K562 (cell line): ENCODE results near the gene ZNF37A. TPM values are rescaled to one million over a fixed set of nuclear protein-coding genes. Genes with fewer than 3 reads are reported as not detected.

Experiments
- ATAC-seq: fragments of 200-7000 bp; cut with Tn5 transposase; 3 replicates; pipeline ENCODE4 v1.9.1; 2020; ENCODE audit warnings: moderate library complexity
- BruUV-seq: library from RNA; stranded (reverse); fragments of 400-500 nt; replicated peaks from 2 replicates; lab custom pipeline; 2021; lab: Mats Ljungman, UMichigan
- CTCF ChIA-PET: fragments of 300-600 bp; formaldehyde crosslinking; extraction: SDS; loops from one replicate; lab custom pipeline; 2021; ENCODE audit warnings: low intra/inter-chr PET ratio; lab: Yijun Ruan, JAX
- POLR2A ChIA-PET: fragments of 300-600, 350-650 bp; sonication (Branson Sonifier 250); formaldehyde crosslinking; extraction: SDS; loops from one replicate; lab custom pipeline; 2021; ENCODE audit warnings: antibody characterized with exemption, inconsistent platforms; lab: Yijun Ruan, JAX
- DNase-seq, 4 experiments: peaks; one replicate each; pipeline versions ENCODE4 v3.0.0 to v3.0.0-alpha.2; 2011 to 2018; ENCODE audit warnings: low spot score in 3 of 4, mixed read lengths in 3 of 4; ENCODE audit errors: extremely low read depth in 1 of 4
- FAIRE-seq: peaks from 2 replicates; lab custom pipeline; 2011; peaks lifted over from hg19 to GRCh38; lab: Jason Lieb, UNC
- H2AFZ ChIP-seq: 2 replicates; pipeline ENCODE4 v1.6.0; 2011; ENCODE audit warnings: low read depth, low read length, control low read depth, inconsistent platforms
- H3K27ac ChIP-seq: fragments of 200-600 bp; 3 replicates; pipeline ENCODE4 v1.8.0; 2011; ENCODE audit warnings: low read depth, mild to moderate bottlenecking, control low read depth, inconsistent platforms, low read length, moderate library complexity, mixed read lengths; ENCODE audit errors: extremely low read depth
- H3K27me3 ChIP-seq, 2 experiments: fragments of 300-600 bp in 1 of 2; 2 replicates in 1 of 2; 3 replicates in 1 of 2; pipeline versions ENCODE4 v1.6.0 to v1.8.0; 2011; ENCODE audit warnings: inconsistent platforms in 2 of 2, low read length in 2 of 2, mild to moderate bottlenecking in 1 of 2, mixed read lengths in 1 of 2, moderate library complexity in 1 of 2; ENCODE audit not compliant: control insufficient read depth in 2 of 2, insufficient read depth in 2 of 2
- H3K36me3 ChIP-seq: fragments of 300-600 bp; 3 replicates; pipeline ENCODE4 v1.8.0; 2011; ENCODE audit warnings: mild to moderate bottlenecking, low read length, inconsistent platforms; ENCODE audit not compliant: control insufficient read depth, insufficient read depth
- H3K4me1 ChIP-seq, 2 experiments: fragments of 200-600 bp in 1 of 2; replicated peaks in 1 of 2; 2 replicates in 1 of 2; 3 replicates in 1 of 2; pipeline versions ENCODE4 v1.5.1 to v1.8.0; 2011; ENCODE audit warnings: inconsistent platforms in 2 of 2, low read length in 2 of 2, mild to moderate bottlenecking in 1 of 2, mixed read lengths in 1 of 2, moderate library complexity in 1 of 2; ENCODE audit not compliant: control insufficient read depth in 2 of 2, insufficient read depth in 2 of 2
- H3K4me2 ChIP-seq: 2 replicates; pipeline ENCODE4 v1.6.1; 2011; ENCODE audit warnings: low read length, control low read depth, inconsistent platforms, mixed read lengths; ENCODE audit not compliant: insufficient read depth
- H3K4me3 ChIP-seq: fragments of 200-600 bp; sonication (generic), shearing (Covaris generic); 2 replicates; pipeline ENCODE4 v1.5.1; 2016; ENCODE audit warnings: control low read depth, inconsistent platforms
- H3K79me2 ChIP-seq: fragments of 200-600 bp; 3 replicates; pipeline ENCODE4 v1.8.0; 2011; ENCODE audit warnings: low read length, inconsistent platforms; ENCODE audit not compliant: control insufficient read depth, insufficient read depth
- H3K9ac ChIP-seq, 2 experiments: 2 replicates each; pipeline versions ENCODE4 v1.6.0 to v1.6.1; 2011; ENCODE audit warnings: low read depth in 2 of 2, low read length in 2 of 2, control low read depth in 1 of 2, inconsistent platforms in 1 of 2, mild to moderate bottlenecking in 1 of 2, mixed read lengths in 1 of 2; ENCODE audit not compliant: insufficient read depth in 1 of 2
- H3K9me1 ChIP-seq: one replicate; pipeline ENCODE4 v1.6.0; 2011; ENCODE audit warnings: inconsistent platforms, mild to moderate bottlenecking, low read length, moderate library complexity; ENCODE audit not compliant: control insufficient read depth, insufficient read depth
- H3K9me3 ChIP-seq: replicated peaks from 2 replicates; pipeline ENCODE4 v1.5.1; 2011; ENCODE audit warnings: low read depth, low read length, inconsistent platforms; ENCODE audit not compliant: control insufficient read depth, insufficient read depth
- H4K20me1 ChIP-seq: replicated peaks from 2 replicates; pipeline ENCODE4 v1.6.1; 2011; ENCODE audit warnings: low read length, inconsistent platforms, mixed read lengths; ENCODE audit not compliant: control insufficient read depth, insufficient read depth
- ATF1 ChIP-seq, 2 experiments: fragments of 450-650 bp in 1 of 2; IDR thresholded peaks; 2 replicates each; pipeline ENCODE4 v1.6.1; 2016; ENCODE audit warnings: missing compliant biosample characterization in 1 of 2, missing genetic modification characterization in 1 of 2
- BRCA1 ChIP-seq, 2 experiments: fragments of 450-650 bp in 1 of 2; sonication (generic) in 1 of 2; formaldehyde crosslinking in 1 of 2; IDR thresholded peaks; 2 replicates each; pipeline versions ENCODE4 v1.5.0 to v1.6.1; 2017 to 2020; ENCODE audit warnings: mild to moderate bottlenecking in 1 of 2, missing genetic modification reagents in 1 of 2
- HINFP ChIP-seq: fragments of 450-650 bp; conservative IDR thresholded peaks from 2 replicates; pipeline ENCODE4 v1.6.1; 2016; ENCODE audit warnings: missing genetic modification characterization, low read depth, mild to moderate bottlenecking, control low read depth, missing compliant biosample characterization
- HNRNPK ChIP-seq: fragments of 200-400 bp; formaldehyde crosslinking; IDR thresholded peaks from one replicate; pipeline ENCODE4 v1.6.1; 2018; ENCODE audit warnings: mild to moderate bottlenecking, low read depth, low read length; ENCODE audit not compliant: poor library complexity, severe bottlenecking
- NFXL1 ChIP-seq: fragments of 450-650 bp; formaldehyde crosslinking; IDR thresholded peaks from 2 replicates; pipeline ENCODE4 v1.4.0; 2021; ENCODE audit warnings: mild to moderate bottlenecking
- PKNOX1 ChIP-seq: fragments of 450-650 bp; IDR thresholded peaks from 2 replicates; pipeline ENCODE4 v1.6.1; 2016
- RHOXF2B ChIP-seq: fragments of 250-450 bp; sonication (Bioruptor Pico); conservative IDR thresholded peaks from 2 replicates; pipeline ENCODE4 v1.5.1; 2021
- YY1 ChIP-seq, 3 experiments: IDR thresholded peaks; 2 replicates each; pipeline ENCODE4 v1.6.1; 2011; ENCODE audit warnings: low read length in 2 of 3, mild to moderate bottlenecking in 2 of 3, moderate library complexity in 2 of 3, borderline replicate concordance in 1 of 3, control low read depth in 1 of 3, low read depth in 1 of 3; ENCODE audit not compliant: insufficient read depth in 3 of 3, insufficient replicate concordance in 2 of 3, control insufficient read depth in 1 of 3, insufficient read length in 1 of 3; ENCODE audit errors: extremely low read depth in 1 of 3
- WGBS: fragments of 100-300 bp; shearing (Covaris generic); methylation state at CpG from one replicate; pipeline ENCODE4 v1.1.6; 2016; ENCODE audit warnings: low coverage, mixed read lengths; ENCODE audit not compliant: insufficient coverage; ENCODE audit errors: missing lambda C conversion rate; 5-methylcytosine and 5-hydroxymethylcytosine counted together
- in situ Hi-C: fragments of 300-500 bp; cut with MboI; formaldehyde crosslinking; loops from 4 replicates; pipeline ENCODE4 v1.15.0; 2018; ENCODE audit warnings: inconsistent platforms, mixed read lengths
- intact Hi-C: fragments of 100-400 bp; cut with micrococcal nuclease; formaldehyde crosslinking; loops from 2 replicates; pipeline ENCODE4 v1.14.2; 2022
- polyA plus RNA-seq, 8 experiments: library from polyadenylated mRNA; depleted of rRNA in 4 of 8; stranded (reverse) in 5 of 8; unstranded in 3 of 8; fragments of >200 nt; fragmentation: Nextera tagmentation in 2 of 8; fragmentation: Illumina TruSeq in 1 of 8; extraction: Ambion mirVana in 2 of 8; extraction: Trizol in 1 of 8; gene quantifications; 2 replicates each; pipeline versions ENCODE4 v1.2.1 to v1.2.3, GENCODE V29; 2011 to 2014; ENCODE audit warnings: inconsistent platforms in 1 of 8, missing spikeins in 1 of 8
- total RNA-seq, 7 experiments: library from RNA; depleted of rRNA in 6 of 7; stranded (reverse); fragments of >200 nt in 6 of 7; fragmentation: Illumina TruSeq in 2 of 7; extraction: Trizol in 2 of 7; gene quantifications; 2 replicates each; pipeline versions ENCODE4 v1.2.1 to v1.2.3, GENCODE V29; 2011 to 2021; ENCODE audit warnings: low replicate concordance in 1 of 7

Gene ZNF37A
- total and polyA plus RNA-seq, 9 of the 15 experiments (the other 6 are each of a cell fraction or from before 2014, with no cell fraction given), result 4.1 to 21.6 (median 16.4) TPM

- TF ChIP-seq ATF1 (CRISPR knock-in tag; IDR thresholded peaks at IDR 0.05) (no peak), ATF1 (tag; IDR thresholded peaks at IDR 0.05) (no peak), NFXL1 (no peak), BRCA1 (IDR thresholded peaks at IDR 0.05) (no peak), BRCA1 (CRISPR knock-in tag; IDR thresholded peaks at IDR 0.05) (no peak)
Measured at GRCh38 chr10:38159004-38159403, 64.9 kb downstream of the ZNF37A start (continued).

- H3K79me2 ChIP-seq, result no peaks in the 10 kb centered on the region
- TF ChIP-seq HINFP (no peak), HNRNPK (no peak), PKNOX1 (no peak), YY1 (IDR thresholded peaks at IDR 0.05; ENCODE audit: borderline replicate concordance in 1 of 3, control insufficient read depth in 1 of 3, extremely low read depth in 1 of 3, insufficient read depth in 3 of 3, insufficient read length in 1 of 3, insufficient replicate concordance in 2 of 3, low read depth in 1 of 3, low read length in 2 of 3) (no peak), RHOXF2B (no peak)
- H3K9ac ChIP-seq, result no peak overlapping the region
- FAIRE-seq, result no peak
- H3K27ac ChIP-seq, result no peak overlapping the region
- H3K9me1 ChIP-seq, result no peaks in the 10 kb centered on the region
- H3K36me3 ChIP-seq, result no peaks in the 10 kb centered on the region
- H2AFZ ChIP-seq, result no peak overlapping the region
- intact Hi-C loops, result no loop called here
- BruUV-seq, result no TSS peak
- POLR2A ChIA-PET, result no interaction called here
- H4K20me1 ChIP-seq, result no peaks in the 10 kb centered on the region
- CTCF ChIA-PET, result no interaction called here
- no peak overlapping the region for H3K4me3 ChIP-seq
- ATAC-seq, result no peak
- no peak for DNase-seq
- no peaks in the 10 kb centered on the region for H3K27me3 ChIP-seq
- no peaks in the 10 kb centered on the region for H3K9me3 ChIP-seq
- WGBS, result 0% methylated on average over 1 of the region's 1 CpG
- H3K4me2 ChIP-seq, result no peak overlapping the region
- no peaks in the 10 kb centered on the region for H3K4me1 ChIP-seq
- in situ Hi-C loops, result no loop called here
Measured at GRCh38 chr10:38163617-38164016, 69.5 kb downstream of the ZNF37A start.
